Kidney capillary endothelial cell (primary cell): ENCODE data around the gene OR10G6.
"Not testable (repeated sequence)": the region's sequence is repeated elsewhere in the genome, so short reads cannot be mapped to it uniquely, and the experiment has no call there.

ENCODE experiments used
- DNase-seq: peaks from one replicate; pipeline ENCODE4 v3.0.0-alpha.2; 2018; ENCODE audit warnings: low spot score

Gene OR10G6, protein sequence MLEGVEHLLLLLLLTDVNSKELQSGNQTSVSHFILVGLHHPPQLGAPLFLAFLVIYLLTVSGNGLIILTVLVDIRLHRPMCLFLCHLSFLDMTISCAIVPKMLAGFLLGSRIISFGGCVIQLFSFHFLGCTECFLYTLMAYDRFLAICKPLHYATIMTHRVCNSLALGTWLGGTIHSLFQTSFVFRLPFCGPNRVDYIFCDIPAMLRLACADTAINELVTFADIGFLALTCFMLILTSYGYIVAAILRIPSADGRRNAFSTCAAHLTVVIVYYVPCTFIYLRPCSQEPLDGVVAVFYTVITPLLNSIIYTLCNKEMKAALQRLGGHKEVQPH

DNA sequence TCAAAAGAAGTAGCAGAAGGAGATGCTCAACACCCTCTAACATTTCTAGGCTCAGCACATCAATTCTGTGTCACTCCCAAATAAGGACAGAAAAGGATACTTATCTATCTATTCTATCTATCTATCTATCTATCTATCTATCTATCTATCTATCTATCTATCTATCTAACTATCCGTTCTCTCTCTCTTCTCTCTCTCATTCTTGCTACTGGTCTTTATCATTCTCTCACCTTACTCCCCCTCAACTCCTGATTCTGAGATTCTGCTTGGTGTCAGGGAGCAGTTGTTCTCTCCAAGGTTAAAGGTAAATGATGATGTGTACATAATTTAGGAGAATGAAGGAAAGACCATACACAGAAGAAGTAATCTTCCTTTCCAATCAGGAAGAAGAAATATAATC lies at the start of gene OR10G6:
Gene OR10G6, minus strand, starts transcription at position 43 of the 400 bp plus-strand sequence. Its CDS starts 0 bp downstream, at position 43.
- no peak for DNase-seq

DNA sequence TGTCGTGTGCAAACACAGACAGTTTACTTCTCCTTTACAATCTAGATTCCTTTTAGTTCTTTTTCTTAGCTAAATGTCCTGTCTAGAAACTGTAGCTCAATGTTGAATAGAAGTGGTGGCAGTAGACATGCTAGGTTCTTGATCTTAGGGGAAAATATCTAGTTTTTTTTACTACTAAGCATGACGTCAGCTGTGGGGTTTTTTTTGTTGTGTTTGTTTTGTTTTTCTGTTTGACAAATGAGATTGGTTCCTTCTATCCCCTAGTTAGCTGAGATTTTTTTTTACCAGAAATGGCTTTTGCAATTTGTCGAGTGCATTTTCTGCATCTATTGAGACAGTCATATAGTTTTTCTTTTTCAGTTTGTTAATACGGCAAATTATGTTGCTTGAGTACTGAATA lies 48.5 kb upstream of the OR10G6 start:
- DNase-seq = no peak

DNA sequence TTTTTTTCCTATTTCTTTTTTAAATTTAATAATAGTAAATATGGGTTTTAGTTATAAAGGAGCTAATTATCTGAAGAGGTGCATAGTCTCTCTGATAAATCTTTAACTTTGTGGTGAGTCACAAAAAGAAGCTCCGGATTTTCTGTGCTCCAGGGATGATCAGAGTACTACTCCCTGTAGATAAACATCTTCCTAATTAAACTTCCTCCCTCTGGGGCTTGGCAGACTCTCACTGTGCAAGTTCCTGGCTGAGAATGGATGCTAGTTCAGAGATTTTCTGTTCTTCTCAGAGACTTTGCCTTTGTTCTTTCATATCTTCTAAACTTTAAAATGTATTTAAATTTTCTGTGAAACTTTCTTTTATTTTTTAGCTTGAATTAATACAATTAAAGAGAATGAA lies 46.3 kb upstream of the OR10G6 start, which contains the start of gene OR10G7:
Gene OR10G7, minus strand, starts transcription at position 72 of the 400 bp plus-strand sequence. CDS start 2,324 bp downstream, outside the sequence.
- no peak for DNase-seq

DNA sequence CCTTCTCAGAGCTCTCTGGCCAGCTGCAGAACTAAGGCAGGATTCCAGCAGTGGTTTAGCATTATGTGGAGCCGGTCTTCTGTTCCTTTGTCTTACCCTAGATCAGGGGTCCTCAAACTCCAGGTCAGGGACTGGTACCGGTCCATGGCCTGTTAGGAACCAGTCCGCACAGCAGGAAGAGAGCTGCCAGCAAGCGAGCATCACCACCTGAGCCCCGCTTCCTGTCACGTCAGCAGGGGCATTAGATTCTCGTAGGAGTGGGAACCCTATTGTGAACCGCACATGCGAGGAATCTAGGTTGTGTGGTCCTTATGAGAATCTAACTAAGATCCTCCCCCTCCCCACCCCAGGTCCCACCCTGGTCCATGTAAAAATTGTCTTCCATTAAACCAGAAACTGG lies 44.6 kb upstream of the OR10G6 start:
- DNase-seq = no peak

DNA sequence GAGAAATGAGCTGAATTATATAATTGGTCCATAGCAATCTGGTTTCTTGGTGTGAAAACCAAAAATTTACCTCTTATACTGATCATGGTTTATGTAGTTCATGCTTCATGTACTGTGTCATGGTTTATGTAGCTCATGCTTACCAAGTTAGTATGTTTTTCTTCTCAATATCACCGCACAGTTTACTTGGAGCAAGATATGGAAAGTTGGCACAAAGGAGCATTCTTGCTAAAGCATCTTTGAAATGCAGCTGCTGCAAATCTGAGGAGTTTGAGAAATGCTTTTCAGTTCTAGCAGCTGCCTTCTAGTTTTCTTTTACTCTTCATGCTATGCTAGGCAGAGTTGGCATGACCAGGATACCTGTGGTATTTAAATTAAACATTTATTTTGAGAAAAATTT lies 41.7 kb upstream of the OR10G6 start:
- DNase-seq = no peak

DNA sequence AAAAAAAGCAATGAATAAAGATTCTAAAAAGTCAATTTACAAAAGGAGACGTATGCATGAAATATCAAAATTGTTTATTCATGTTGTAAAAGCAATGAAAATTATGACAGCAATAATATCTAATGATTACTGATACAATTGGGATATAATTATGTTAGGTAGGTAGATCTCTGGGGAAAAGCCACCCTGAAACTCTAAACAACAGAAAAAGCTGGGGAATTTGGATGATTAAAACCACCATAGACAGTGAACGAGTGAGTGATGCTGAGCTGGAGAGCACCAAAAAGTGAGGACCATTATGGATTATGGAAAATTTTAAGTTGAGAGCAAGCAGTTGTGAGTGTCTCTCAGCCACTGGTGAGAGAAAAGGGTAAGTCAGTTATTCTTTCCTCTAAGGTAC lies 31.5 kb upstream of the OR10G6 start, which contains the start of gene OR10G8:
Gene OR10G8, plus strand, starts transcription at position 301 of the 400 bp plus-strand sequence. CDS start 2,825 bp downstream, outside the sequence.
- DNase-seq = no peak

DNA sequence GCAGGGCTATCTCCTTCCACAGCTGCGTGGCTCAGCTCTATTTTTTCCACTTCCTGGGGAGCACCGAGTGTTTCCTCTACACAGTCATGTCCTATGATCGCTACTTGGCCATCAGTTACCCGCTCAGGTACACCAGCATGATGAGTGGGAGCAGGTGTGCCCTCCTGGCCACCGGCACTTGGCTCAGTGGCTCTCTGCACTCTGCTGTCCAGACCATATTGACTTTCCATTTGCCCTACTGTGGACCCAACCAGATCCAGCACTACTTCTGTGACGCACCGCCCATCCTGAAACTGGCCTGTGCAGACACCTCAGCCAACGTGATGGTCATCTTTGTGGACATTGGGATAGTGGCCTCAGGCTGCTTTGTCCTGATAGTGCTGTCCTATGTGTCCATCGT lies 20.9 kb upstream of the OR10G6 start:
- DNase-seq = not testable (repeated sequence)

DNA sequence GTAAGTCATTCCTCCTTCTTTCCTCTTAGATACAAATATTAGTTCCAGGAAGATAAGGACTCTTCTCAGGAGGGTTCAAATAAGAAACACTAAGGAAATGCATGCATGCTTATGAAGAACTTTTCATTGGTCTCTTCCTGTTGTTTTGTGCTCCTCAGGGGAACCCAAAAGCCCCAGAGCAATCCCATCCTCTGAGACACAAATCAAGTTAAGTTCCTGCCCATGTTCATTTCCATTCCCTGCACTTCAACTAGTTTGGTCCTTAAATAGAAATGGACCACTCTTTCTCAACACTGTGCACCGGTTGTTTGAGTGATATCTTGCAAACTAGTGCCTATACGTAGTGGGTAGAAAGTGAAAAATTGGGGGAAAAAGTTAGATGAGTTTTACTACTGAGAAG lies 17.7 kb upstream of the OR10G6 start, which contains the start of gene OR10G4:
Gene OR10G4, plus strand, starts transcription at position 301 of the 400 bp plus-strand sequence. CDS start 2,578 bp downstream, outside the sequence.
- no peak for DNase-seq

DNA sequence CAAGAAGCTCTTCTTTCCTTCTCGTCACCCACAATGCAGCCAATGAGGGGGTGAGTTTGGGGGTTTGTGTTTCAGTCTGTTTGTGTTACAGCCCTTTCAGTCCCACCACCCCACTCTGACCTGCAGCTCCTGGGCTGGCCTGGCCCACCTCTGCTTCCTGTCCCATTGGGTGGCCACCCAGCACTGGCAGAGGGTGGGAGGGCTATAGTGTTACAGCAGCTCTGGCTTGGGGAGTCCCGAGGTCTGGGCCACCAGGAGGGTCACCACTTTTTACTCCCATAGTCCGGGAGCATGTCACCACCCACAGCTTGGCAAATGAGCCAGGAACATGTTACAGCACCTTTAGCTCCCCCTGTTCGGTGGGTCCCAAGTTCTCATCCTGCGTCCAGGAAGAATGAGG lies 15.7 kb downstream of the OR10G6 start:
- DNase-seq = no peak

DNA sequence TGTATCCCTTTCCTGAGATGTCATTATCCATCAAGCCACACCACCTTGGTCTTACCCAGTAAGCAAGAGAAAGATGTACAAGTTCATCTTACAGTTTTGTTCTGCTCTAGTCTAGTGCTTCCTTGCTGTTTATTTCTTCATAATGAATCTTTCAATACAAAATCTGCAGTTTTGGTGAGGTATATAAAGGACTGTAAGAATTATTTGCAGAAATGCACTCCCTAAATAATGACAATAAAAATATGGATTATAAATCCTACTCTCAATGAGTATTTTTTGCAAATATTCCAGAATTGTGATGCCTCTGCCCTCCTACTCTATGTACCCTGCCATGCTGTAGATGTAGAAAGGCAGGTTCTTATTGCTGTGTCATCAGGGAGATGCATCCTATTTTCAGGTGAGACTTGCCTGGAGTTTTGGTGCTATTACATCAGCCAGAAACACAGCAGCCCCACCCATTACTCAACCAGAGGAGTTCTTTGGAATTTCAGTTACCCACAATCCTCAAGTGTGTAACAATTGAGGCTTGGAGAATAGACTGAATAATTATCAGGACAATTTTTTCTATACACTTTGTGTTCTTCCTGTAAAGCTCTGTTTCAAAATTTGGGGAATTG lies 17.1 kb downstream of the OR10G6 start, which contains the start of gene OR10S1:
Gene OR10S1, minus strand, starts transcription at position 51 of the 617 bp plus-strand sequence. CDS start 117 bp downstream, outside the sequence.
- DNase-seq = no peak

DNA sequence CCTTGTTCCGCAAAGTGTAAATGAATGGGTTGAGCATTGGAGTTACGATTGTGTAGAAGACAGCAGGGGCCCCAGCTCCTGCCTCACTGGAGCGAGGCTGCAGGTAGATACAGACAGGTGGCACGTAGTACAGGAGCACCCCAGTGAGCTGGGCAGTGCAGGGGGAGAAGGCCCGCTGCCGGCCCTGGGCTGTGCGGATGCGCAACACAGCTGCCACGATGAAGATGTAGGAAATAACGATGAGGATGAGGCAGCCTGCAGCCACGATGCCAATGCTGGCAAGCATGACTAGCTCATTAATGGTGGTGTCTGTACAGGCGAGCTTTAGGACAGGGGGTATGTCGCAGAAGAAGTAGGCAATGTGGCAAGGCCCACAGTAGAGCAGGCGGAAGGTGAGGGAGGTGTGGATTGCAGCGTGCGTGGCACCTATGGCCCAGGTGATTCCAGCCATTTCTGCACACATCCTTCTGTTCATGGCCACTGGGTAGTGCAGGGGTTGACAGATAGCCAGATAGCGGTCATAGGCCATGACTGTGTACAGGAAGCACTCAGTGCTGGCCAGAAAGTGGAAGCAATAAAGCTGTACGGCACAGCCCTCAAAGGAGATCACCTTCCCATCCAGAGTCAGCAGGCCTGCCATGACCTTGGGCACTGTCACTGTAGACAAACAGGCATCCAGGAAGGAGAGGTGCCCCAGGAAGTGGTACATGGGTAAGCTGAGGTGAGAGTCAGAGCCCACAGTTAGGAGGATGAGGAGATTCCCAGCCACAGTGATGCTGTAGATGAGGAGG lies 18.0 kb downstream of the OR10G6 start:
- no peak for DNase-seq

DNA sequence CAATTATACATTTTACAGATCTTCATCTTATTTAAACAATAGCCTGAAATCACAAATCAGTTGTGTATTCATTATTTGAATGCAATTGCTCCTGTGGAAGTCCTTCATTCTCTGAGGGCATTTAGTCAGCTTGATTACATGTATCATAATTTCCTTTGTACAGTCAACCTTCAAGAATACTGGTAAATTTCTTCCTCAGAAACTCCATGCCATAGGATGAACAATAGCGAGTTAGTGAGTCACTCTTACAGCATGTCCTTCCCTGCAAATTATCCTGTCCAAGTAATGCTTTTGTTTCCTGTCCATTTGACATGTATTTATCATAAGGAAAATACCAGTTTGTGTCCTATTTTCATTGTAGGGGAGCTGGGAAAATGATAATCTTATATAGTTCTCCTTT lies 21.1 kb downstream of the OR10G6 start:
- peak; percentile 99 for DNase-seq

DNA sequence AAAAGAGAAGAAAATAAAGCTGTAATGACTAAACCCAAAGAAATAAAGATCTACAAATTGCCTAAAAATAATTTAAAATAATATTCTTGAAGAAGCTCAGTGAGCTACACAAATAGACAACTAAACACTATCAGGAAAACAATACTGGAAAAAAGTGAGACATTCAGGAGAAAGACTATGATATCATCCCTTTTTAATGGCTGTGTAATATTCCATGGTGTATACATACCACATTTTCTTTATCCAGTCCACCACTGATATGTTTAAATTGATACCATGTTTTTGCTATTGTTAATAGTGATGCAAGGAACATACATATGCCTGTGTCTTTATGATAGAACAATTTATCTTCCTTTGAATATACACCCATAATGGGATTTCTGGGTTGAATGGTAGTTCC lies 38.2 kb downstream of the OR10G6 start:
- no peak for DNase-seq

DNA sequence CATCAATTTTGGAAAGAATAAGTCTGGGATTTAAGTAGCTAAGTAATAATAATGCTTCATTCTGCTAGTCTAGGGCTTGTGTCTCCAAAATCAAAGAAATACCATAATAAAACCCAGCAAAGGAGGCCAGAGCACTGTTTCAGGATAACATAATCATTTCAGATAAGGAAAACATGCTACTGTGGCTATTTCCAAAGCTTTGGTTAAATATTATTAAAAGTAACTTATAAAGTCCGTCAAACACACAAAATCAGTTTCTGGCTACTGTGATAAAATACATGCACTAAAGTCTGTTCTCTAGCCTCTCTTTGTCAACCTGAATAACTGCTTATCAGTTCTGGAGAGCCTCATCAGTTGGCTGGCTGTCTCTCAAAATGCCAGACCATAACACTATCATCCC lies 49.8 kb downstream of the OR10G6 start:
- DNase-seq = no peak
